K562 (cell line): Measurements from ENCODE around the gene HDLBP. TPM values are rescaled to one million over a fixed set of nuclear protein-coding genes. Genes with fewer than 3 reads are reported as not detected.

ENCODE experiments used
- CBFA2T3 ChIP-seq: fragments of 450-650 bp; IDR thresholded peaks from 2 replicates; pipeline ENCODE4 v1.6.1; 2017
- CBX8 ChIP-seq: fragments of 200-600 bp; sonication (generic); IDR thresholded peaks from 2 replicates; pipeline ENCODE4 v1.6.1; 2012; ENCODE audit warnings: borderline replicate concordance, mixed run types, low read depth, mild to moderate bottlenecking, moderate library complexity, mixed read lengths, low read length, control low read depth, inconsistent platforms; ENCODE audit not compliant: poor library complexity, severe bottlenecking; ENCODE audit errors: extremely low read depth
- HNRNPL ChIP-seq: fragments of 200-400 bp; formaldehyde crosslinking; IDR thresholded peaks from 2 replicates; pipeline ENCODE4 v1.6.1; 2017; ENCODE audit warnings: low read depth, mild to moderate bottlenecking, low read length
- KDM5B ChIP-seq: fragments of 200-600 bp; sonication (generic); IDR thresholded peaks from 2 replicates; pipeline ENCODE4 v1.6.1; 2012; ENCODE audit warnings: low read depth, mild to moderate bottlenecking, moderate library complexity, low read length, control low read depth, inconsistent platforms; ENCODE audit not compliant: insufficient replicate concordance
- NCOA1 ChIP-seq: fragments of 450-650 bp; IDR thresholded peaks from 2 replicates; pipeline ENCODE4 v1.6.1; 2016; ENCODE audit warnings: low read depth
- NFATC3 ChIP-seq: fragments of 450-650 bp; IDR thresholded peaks from 2 replicates; pipeline ENCODE4 v1.6.1; 2017; ENCODE audit warnings: mild to moderate bottlenecking
- NFRKB ChIP-seq: fragments of 450-650 bp; IDR thresholded peaks from 2 replicates; pipeline ENCODE4 v1.6.1; 2016; ENCODE audit warnings: low read depth
- PCBP2 ChIP-seq: fragments of 200-400 bp; formaldehyde crosslinking; IDR thresholded peaks from 2 replicates; pipeline ENCODE4 v1.6.1; 2018; ENCODE audit warnings: low read length, low read depth, mild to moderate bottlenecking, moderate library complexity; ENCODE audit not compliant: poor library complexity, severe bottlenecking
- RNF2 ChIP-seq: sonication (generic); IDR thresholded peaks from 2 replicates; pipeline ENCODE4 v1.6.1; 2016
- SAP30 ChIP-seq: fragments of 200-600 bp; sonication (generic); IDR thresholded peaks from 2 replicates; pipeline ENCODE4 v1.6.1; 2012; ENCODE audit warnings: borderline replicate concordance, low read depth, mild to moderate bottlenecking, moderate library complexity, low read length, control low read depth, inconsistent platforms; ENCODE audit not compliant: insufficient read depth, poor library complexity, severe bottlenecking
- TCF7 ChIP-seq: sonication (generic); IDR thresholded peaks from 2 replicates; pipeline ENCODE4 v1.6.1; 2016; ENCODE audit warnings: antibody characterized with exemption, borderline replicate concordance
- ZC3H8 ChIP-seq: fragments of 450-650 bp; IDR thresholded peaks from 2 replicates; pipeline ENCODE4 v1.6.1; 2017
- ZNF12 ChIP-seq: sonication (generic); formaldehyde crosslinking; IDR thresholded peaks from 2 replicates; pipeline ENCODE4 v1.4.0; 2020; ENCODE audit warnings: mild to moderate bottlenecking, missing genetic modification reagents
- ZNF232 ChIP-seq: sonication (generic); formaldehyde crosslinking; IDR thresholded peaks from 2 replicates; pipeline ENCODE4 v1.8.0; 2022; ENCODE audit warnings: mild to moderate bottlenecking, missing genetic modification reagents
- polyA plus RNA-seq, 8 experiments: library from polyadenylated mRNA; depleted of rRNA in 4 of 8; stranded (reverse) in 5 of 8; unstranded in 3 of 8; fragments of >200 nt; fragmentation: Nextera tagmentation in 2 of 8; fragmentation: Illumina TruSeq in 1 of 8; extraction: Ambion mirVana in 2 of 8; extraction: Trizol in 1 of 8; gene quantifications; 2 replicates each; pipeline versions ENCODE4 v1.2.1 to v1.2.3, GENCODE V29; 2011 to 2014; ENCODE audit warnings: inconsistent platforms in 1 of 8, missing spikeins in 1 of 8
- total RNA-seq, 7 experiments: library from RNA; depleted of rRNA in 6 of 7; stranded (reverse); fragments of >200 nt in 6 of 7; fragmentation: Illumina TruSeq in 2 of 7; extraction: Trizol in 2 of 7; gene quantifications; 2 replicates each; pipeline versions ENCODE4 v1.2.1 to v1.2.3, GENCODE V29; 2011 to 2021; ENCODE audit warnings: low replicate concordance in 1 of 7
- TF ChIP-seq, protein P1 (sequence below): fragments of 250-450 bp; sonication (Bioruptor Pico); IDR thresholded peaks from 2 replicates; pipeline ENCODE4 v1.5.0; 2021; ENCODE audit warnings: mild to moderate bottlenecking, borderline replicate concordance
- TF ChIP-seq, protein P2 (sequence below): sonication (generic); formaldehyde crosslinking; IDR thresholded peaks from 2 replicates; pipeline ENCODE4 v1.8.0; 2023; ENCODE audit warnings: mild to moderate bottlenecking, missing genetic modification reagents
- TF ChIP-seq, protein P3 (sequence below), 3 experiments: fragments of 200-800 bp in 1 of 3; sonication (Bioruptor generic) in 1 of 3; sonication (generic) in 1 of 3; formaldehyde crosslinking in 1 of 3; IDR thresholded peaks; 2 replicates each; pipeline versions ENCODE4 v1.6.1 to v1.8.0; 2016 to 2022; ENCODE audit warnings: mild to moderate bottlenecking in 2 of 3, missing compliant biosample characterization in 2 of 3, missing genetic modification characterization in 2 of 3, missing genetic modification reagents in 1 of 3

HDLBP gene
- total and polyA plus RNA-seq, 9 of the 15 experiments (the other 6 are each of a cell fraction or from before 2014, with no cell fraction given), result 24.4 to 378 (median 146) TPM

DNA sequence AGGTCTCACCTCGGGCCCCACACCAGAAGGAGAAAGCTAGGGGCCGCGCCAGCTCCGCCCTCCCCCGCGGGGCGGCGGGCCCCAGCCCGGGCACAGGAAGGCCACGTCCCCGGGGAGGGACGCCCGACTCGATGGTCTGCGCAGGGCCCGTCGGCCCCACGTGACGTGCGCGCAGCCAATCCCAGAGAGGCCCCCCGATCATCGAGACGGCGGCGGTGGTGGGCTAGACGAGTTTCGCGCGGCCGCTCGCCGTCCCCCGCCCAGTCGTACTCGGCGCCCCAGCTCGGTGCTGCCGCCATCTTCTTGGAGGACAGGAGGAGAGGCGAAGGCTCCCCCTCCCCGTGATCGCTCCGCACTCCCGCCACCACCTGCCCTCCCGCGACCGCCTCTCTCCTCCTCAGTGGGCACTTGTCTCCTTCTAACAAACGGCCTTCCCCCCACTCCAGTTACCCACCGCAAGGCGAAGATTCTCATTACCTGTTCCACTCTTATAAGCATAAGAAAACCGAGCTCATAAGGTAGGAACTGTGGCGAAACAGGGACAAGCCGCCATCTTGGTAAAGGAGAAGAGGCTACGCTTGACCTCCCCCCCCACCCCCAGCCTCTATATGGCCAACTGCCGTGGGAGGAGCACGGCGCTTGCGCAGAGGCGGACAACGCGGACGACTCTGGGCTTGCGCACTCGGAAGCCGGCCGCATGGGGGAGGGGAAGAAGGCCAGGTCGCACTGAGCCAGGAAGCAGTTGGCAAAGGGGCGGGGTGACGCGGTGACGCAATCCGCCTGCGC, at the start of gene HDLBP (continued):
- 0 out of 2 replicates have a peak, but pooled peaks have one; percentile 2 for TF ChIP-seq RNF2
- TF ChIP-seq CBFA2T3, result no peak
- peak; percentile 98 for TF ChIP-seq NFRKB
- no peak for TF ChIP-seq TCF7
- TF ChIP-seq PCBP2, result peak; percentile 29
- no peak for TF ChIP-seq CBX8
- TF ChIP-seq, protein P1, sequence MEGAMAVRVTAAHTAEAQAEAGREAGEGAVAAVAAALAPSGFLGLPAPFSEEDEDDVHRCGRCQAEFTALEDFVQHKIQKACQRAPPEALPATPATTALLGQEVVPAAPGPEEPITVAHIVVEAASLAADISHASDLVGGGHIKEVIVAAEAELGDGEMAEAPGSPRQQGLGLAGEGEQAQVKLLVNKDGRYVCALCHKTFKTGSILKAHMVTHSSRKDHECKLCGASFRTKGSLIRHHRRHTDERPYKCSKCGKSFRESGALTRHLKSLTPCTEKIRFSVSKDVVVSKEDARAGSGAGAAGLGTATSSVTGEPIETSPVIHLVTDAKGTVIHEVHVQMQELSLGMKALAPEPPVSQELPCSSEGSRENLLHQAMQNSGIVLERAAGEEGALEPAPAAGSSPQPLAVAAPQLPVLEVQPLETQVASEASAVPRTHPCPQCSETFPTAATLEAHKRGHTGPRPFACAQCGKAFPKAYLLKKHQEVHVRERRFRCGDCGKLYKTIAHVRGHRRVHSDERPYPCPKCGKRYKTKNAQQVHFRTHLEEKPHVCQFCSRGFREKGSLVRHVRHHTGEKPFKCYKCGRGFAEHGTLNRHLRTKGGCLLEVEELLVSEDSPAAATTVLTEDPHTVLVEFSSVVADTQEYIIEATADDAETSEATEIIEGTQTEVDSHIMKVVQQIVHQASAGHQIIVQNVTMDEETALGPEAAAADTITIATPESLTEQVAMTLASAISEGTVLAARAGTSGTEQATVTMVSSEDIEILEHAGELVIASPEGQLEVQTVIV (CRISPR knock-in tag), result no peak
- TF ChIP-seq, protein P2, sequence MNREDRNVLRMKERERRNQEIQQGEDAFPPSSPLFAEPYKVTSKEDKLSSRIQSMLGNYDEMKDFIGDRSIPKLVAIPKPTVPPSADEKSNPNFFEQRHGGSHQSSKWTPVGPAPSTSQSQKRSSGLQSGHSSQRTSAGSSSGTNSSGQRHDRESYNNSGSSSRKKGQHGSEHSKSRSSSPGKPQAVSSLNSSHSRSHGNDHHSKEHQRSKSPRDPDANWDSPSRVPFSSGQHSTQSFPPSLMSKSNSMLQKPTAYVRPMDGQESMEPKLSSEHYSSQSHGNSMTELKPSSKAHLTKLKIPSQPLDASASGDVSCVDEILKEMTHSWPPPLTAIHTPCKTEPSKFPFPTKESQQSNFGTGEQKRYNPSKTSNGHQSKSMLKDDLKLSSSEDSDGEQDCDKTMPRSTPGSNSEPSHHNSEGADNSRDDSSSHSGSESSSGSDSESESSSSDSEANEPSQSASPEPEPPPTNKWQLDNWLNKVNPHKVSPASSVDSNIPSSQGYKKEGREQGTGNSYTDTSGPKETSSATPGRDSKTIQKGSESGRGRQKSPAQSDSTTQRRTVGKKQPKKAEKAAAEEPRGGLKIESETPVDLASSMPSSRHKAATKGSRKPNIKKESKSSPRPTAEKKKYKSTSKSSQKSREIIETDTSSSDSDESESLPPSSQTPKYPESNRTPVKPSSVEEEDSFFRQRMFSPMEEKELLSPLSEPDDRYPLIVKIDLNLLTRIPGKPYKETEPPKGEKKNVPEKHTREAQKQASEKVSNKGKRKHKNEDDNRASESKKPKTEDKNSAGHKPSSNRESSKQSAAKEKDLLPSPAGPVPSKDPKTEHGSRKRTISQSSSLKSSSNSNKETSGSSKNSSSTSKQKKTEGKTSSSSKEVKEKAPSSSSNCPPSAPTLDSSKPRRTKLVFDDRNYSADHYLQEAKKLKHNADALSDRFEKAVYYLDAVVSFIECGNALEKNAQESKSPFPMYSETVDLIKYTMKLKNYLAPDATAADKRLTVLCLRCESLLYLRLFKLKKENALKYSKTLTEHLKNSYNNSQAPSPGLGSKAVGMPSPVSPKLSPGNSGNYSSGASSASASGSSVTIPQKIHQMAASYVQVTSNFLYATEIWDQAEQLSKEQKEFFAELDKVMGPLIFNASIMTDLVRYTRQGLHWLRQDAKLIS (CRISPR knock-in tag), result no peak; the same call in 1 of the 2 replicates
- peak; percentile 28 for TF ChIP-seq KDM5B
- 0 out of 2 replicates have a peak, but pooled peaks have one; percentile 58 for TF ChIP-seq HNRNPL
- peak; percentile 62 for TF ChIP-seq NCOA1
- TF ChIP-seq ZC3H8, result no peak
- no peak for TF ChIP-seq SAP30
- no peak for TF ChIP-seq ZNF12 (CRISPR knock-in tag)
- TF ChIP-seq, protein P3, sequence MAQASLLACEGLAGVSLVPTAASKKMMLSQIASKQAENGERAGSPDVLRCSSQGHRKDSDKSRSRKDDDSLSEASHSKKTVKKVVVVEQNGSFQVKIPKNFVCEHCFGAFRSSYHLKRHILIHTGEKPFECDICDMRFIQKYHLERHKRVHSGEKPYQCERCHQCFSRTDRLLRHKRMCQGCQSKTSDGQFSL (CRISPR knock-in tag; IDR thresholded peaks at IDR 0.05), result peak; percentile 99
- TF ChIP-seq, protein P3 (tag; IDR thresholded peaks at IDR 0.05), result peak in 1 of 2 experiments; percentile 99; a peak in 2 of 4 replicates
- TF ChIP-seq ZNF232 (CRISPR knock-in tag), result no peak; the same call in 1 of the 2 replicates
- TF ChIP-seq NFATC3, result no peak
